Uterus (tissue), 4 donors: ENCODE data around the gene TTC12. TPM values are rescaled to one million over a fixed set of nuclear protein-coding genes. Genes with fewer than 3 reads are reported as not detected.

Experiments used
- DNase-seq, 2 donors: peaks; one replicate each; pipeline ENCODE4 v3.0.0-alpha.2; 2019 to 2020
- H3K27ac ChIP-seq, 2 donors: fragments of 200-600 bp; sonication (generic); 1 replicate in 1 of 2; 2 replicates in 1 of 2; pipeline ENCODE4 v1.5.1; 2016 to 2018
- H3K27me3 ChIP-seq, 2 donors: fragments of 200-600 bp; sonication (generic); one replicate each; pipeline ENCODE4 v1.5.1; 2018 to 2019; ENCODE audit warnings: control low read depth in 1 of 2
- H3K36me3 ChIP-seq, 2 donors: fragments of 200-600 bp; sonication (generic); one replicate each; pipeline ENCODE4 v1.5.1; 2019; ENCODE audit warnings: control low read depth in 1 of 2
- H3K4me1 ChIP-seq, 2 donors: fragments of 200-600 bp; sonication (generic); one replicate each; pipeline ENCODE4 v1.5.1; 2018 to 2019; ENCODE audit warnings: control low read depth in 1 of 2
- H3K4me3 ChIP-seq, 2 donors: fragments of 200-600 bp; sonication (generic); 1 replicate in 1 of 2; 2 replicates in 1 of 2; pipeline ENCODE4 v1.5.1; 2018 to 2019; ENCODE audit warnings: mild to moderate bottlenecking in 1 of 2
- H3K9me3 ChIP-seq, 2 donors: fragments of 200-600 bp; sonication (generic); one replicate each; pipeline ENCODE4 v1.5.1; 2019; ENCODE audit warnings: control low read depth in 1 of 2
- CTCF ChIP-seq, 4 experiments: fragments of 200-600 bp in 2 of 4; fragments of 450-650 bp in 2 of 4; sonication (generic) in 2 of 4; IDR thresholded peaks; one replicate each; pipeline ENCODE4 v1.5.1; 2016 to 2019; ENCODE audit warnings: antibody characterized with exemption in 4 of 4, mild to moderate bottlenecking in 2 of 4, moderate library complexity in 1 of 4
- POLR2A ChIP-seq, 2 donors: fragments of 450-650 bp; IDR thresholded peaks; one replicate each; pipeline ENCODE4 v1.6.1; 2016; ENCODE audit warnings: antibody characterized with exemption in 2 of 2, mild to moderate bottlenecking in 1 of 2, moderate library complexity in 1 of 2
- intact Hi-C: fragments of 100-400 bp; cut with DNase I; formaldehyde crosslinking; loops from one replicate; pipeline ENCODE4 v1.15.1; 2023; ENCODE audit warnings: low total_unique reads
- total RNA-seq, 4 donors: library from RNA; depleted of rRNA in 3 of 4; stranded (reverse); fragments of >200 nt in 3 of 4; gene quantifications; one replicate each; pipeline versions ENCODE4 v1.1.0 to v1.2.4, GENCODE V29; 2014 to 2023
- donor health status: DM: yes; HTN: yes; CAD: no.

Gene TTC12
- total RNA-seq, 4 donors from 2014 or later: 2.4 to 27.5 (median 17.1) TPM

GRCh38 chr11:113270080-113270479 lies 44.3 kb upstream of the TTC12 start:
- intact Hi-C loops: no loop called here
- no peaks in the 10 kb centered on the region for H3K9me3 ChIP-seq
- DNase-seq: no peak
- H3K27me3 ChIP-seq: no peaks in the 10 kb centered on the region
- no peaks in the 10 kb centered on the region for H3K36me3 ChIP-seq
- H3K4me3 ChIP-seq: no peak overlapping the region
- no peaks in the 10 kb centered on the region for H3K4me1 ChIP-seq
- no peak for TF ChIP-seq POLR2A (IDR thresholded peaks at IDR 0.05)
- no peak for TF ChIP-seq CTCF (IDR thresholded peaks at IDR 0.05)
- H3K27ac ChIP-seq: no peak overlapping the region

- Histone ChIP-seq H3K36me3 (no peaks in the 10 kb centered on the region), H3K9me3 (no peaks in the 10 kb centered on the region), H3K27me3 (no peaks in the 10 kb centered on the region), H3K4me3 (no peak overlapping the region), H3K4me1 (no peaks in the 10 kb centered on the region), H3K27ac (no peak overlapping the region)
- DNase-seq: no peak
- intact Hi-C loops: no loop called here
- TF ChIP-seq POLR2A (IDR thresholded peaks at IDR 0.05) (no peak), CTCF (IDR thresholded peaks at IDR 0.05) (no peak)
Measured at GRCh38 chr11:113271551-113272245, 42.7 kb upstream of the TTC12 start.

GRCh38 chr11:113272281-113272680 lies 42.1 kb upstream of the TTC12 start:
- Histone ChIP-seq H3K9me3 (no peaks in the 10 kb centered on the region), H3K27ac (no peak overlapping the region), H3K4me1 (no peaks in the 10 kb centered on the region), H3K4me3 (no peak overlapping the region), H3K36me3 (no peaks in the 10 kb centered on the region), H3K27me3 (no peaks in the 10 kb centered on the region)
- no peak for DNase-seq
- intact Hi-C loops: no loop called here
- TF ChIP-seq CTCF (IDR thresholded peaks at IDR 0.05): no peak
- no peak for TF ChIP-seq POLR2A (IDR thresholded peaks at IDR 0.05)

- Histone ChIP-seq H3K36me3 (no peaks in the 10 kb centered on the region), H3K4me1 (no peaks in the 10 kb centered on the region), H3K27ac (no peak overlapping the region), H3K4me3 (no peak overlapping the region), H3K9me3 (no peaks in the 10 kb centered on the region), H3K27me3 (no peaks in the 10 kb centered on the region)
- DNase-seq: no peak
- TF ChIP-seq POLR2A (IDR thresholded peaks at IDR 0.05) (no peak), CTCF (IDR thresholded peaks at IDR 0.05) (no peak)
- intact Hi-C loops: no loop called here
Measured at GRCh38 chr11:113272927-113273615, 41.3 kb upstream of the TTC12 start.

GRCh38 chr11:113273720-113274119 lies 40.7 kb upstream of the TTC12 start:
- DNase-seq: no peak
- H3K9me3 ChIP-seq: no peaks in the 10 kb centered on the region
- no peaks in the 10 kb centered on the region for H3K4me1 ChIP-seq
- TF ChIP-seq CTCF (IDR thresholded peaks at IDR 0.05): no peak
- no peak overlapping the region for H3K27ac ChIP-seq
- no peaks in the 10 kb centered on the region for H3K27me3 ChIP-seq
- no peaks in the 10 kb centered on the region for H3K36me3 ChIP-seq
- intact Hi-C loops: no loop called here
- H3K4me3 ChIP-seq: no peak overlapping the region
